Stimulated activated CD4-positive, alpha-beta T cell treated with anti-CD3 and anti-CD28 coated beads, Interleukin-1b, Interleukin-23, amount 100 ng/mL, for 1 hour (primary cell): Measurements from ENCODE around the gene RNF125.
A peak's percentile ranks its signal among the peaks of the same experiment; 100 is the strongest.
"Not testable (repeated sequence)": the region's sequence is repeated elsewhere in the genome, so short reads cannot be mapped to it uniquely, and the experiment has no call there.

ENCODE experiments used
- DNase-seq, 2 donors: peaks; one replicate each; pipeline ENCODE4 v3.0.0-alpha.2; 2020; ENCODE audit warnings: low read depth in 2 of 2

The RNF125 gene

DNA sequence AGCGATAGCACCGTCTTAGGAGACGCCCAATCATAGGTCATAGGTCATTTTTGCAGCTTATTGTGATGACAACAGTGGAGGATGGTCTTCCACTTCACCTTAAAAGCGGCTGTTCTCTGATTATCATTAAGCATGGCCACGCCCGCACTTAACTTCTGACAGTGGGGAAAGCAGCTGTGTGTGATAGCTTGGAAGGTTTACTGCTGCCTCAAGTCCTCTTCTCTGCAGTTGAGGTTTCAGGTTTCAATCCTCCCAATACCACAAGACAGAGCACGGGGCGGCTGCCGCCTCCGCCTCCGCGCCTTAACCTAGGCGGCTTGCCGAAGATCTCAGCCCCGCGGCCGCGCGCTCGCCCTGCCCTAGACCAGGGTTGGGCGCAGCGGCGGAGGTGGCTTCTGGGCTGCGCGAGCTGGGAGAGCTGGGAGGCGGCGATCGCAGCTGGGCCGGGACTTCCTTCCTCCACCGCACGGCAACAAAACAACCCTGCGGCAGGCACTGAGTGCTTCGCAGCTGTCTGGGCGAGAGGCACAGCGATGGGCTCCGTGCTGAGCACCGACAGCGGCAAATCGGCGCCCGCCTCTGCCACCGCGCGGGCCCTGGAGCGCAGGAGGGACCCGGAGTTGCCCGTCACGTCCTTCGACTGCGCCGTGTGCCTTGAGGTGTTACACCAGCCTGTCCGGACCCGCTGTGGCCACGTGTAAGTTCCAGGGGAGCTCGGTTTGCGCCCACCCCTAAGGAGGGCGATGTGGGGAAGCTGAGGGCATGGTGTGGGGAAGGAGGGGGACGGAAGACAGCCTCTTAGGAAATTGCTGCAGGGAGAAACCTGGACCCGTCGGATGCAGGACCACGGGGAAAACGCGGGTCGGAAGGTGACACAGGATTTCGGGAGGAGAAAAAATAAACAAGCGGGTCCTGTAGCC lies at the start of gene RNF125:
Gene RNF125 (plus strand): TSS at position 495 of the 920 bp plus-strand sequence. CDS start 39 bp downstream, at position 534.
- DNase-seq, result peak; percentile 47 to 68

DNA sequence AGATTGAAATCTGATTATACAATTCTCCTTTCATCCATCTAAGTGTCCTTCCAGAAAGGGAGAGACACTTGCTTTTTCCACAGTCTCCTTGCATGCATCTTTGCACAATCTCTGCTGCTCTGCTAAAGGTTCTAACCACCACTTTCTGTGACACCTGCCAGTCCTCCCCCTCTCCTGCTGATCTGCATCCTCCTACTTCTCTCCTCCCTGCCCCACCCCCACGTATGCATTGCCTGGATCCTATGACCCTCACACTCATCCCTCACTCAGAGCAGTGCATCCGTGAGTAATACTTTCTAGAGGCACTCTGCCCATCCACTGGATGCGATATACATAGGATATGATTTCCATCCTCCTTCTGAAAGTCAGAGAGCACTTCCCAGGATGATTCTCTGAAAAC lies 48.0 kb upstream of the RNF125 start:
- DNase-seq, result no peak

DNA sequence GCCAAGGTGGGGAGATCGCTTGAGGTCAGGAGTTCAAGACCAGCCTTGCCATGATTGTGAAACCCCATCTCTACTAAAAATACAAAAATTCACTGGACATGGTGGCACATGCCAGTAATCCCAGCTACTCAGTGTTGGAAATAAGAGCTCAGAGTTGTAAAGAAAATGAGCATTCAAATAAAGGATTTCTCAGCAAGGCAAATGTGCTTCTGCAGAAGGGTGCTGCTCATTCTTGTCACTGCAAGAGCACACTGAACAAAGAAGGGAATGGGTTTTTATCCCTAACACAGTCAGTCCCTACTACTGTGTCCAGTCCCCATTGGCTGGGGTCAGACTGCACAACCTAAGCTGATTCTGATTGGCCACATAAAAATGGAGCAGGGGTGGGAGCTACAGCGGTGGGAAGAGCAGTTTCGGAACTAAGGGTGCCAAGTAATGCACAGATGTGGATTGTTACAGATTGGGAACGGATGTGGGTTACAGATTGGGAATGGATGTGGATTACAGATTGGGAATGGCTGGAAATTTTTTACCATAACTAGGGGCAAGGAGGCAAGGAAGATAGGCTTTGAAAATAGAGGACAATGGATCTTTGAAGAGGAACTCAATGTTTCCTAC lies 44.6 kb upstream of the RNF125 start:
- DNase-seq, result no peak

DNA sequence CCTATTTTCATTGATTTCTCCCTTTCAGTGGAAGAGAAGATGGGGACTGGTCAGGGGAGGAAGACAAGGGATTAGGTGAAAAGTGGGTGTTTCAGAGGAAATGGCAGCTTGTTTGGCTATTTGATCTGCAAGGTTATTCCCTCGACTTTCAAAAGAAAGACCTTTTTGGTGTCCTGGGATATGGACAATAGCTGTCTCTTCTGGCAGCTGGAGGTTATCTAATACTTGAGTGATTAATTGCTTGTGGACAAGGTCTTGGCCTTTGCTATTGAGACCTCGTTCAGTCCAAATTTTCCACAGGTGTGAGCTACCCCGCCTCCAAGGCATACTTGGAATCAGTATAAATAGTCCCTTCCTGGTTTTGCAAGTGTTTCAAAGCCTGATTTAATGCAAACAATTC lies 42.4 kb upstream of the RNF125 start:
- DNase-seq, result no peak

DNA sequence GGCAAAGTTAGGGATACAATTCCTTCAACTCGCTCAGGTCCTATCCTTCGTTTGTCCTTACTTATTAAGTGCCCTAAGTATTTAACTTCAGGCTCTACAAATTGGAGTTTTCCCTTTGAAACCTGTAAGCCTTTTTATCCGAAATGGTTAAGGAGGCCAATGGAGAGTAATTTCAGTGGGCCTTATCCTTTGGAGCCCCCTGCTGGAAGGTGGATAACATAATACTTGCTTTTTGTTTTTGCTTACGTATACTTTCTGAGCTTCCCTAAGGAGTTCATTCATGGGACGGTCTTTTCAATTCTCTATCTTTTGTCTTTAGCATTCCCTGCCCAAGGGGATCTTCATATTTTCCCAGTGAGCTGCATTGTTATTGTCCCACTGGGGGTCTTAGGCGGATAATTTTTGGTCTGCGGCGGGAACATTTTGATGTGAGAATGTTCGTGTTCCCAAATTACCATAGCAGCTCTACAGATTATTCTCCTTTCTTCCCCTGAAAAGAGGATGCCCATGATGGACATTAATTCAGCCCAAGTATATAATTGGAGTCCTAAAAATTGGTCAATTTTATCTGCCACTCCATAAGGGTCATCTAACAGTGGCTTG lies 41.3 kb upstream of the RNF125 start:
- DNase-seq, result peak in 1 of 2 donors; percentile 7

DNA sequence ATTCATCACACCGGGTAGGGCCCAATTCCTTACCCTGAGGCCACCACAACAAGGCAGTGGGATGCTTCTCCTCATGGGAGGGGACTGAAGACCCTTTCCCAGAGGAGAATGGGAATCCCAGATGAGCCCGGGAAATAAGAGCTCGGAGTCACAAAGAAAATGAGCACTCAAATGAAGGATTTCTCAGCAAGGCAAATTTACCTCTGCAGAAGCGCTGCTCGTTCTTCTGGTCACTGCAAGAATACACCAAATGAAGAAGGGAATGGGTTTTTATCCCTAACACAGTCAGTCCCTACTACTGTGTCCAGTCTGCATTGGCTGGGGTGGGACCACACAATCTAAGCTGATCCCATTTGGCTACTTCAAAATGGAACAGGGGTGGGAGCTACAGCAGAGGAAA lies 40.0 kb upstream of the RNF125 start:
- DNase-seq, result no peak

DNA sequence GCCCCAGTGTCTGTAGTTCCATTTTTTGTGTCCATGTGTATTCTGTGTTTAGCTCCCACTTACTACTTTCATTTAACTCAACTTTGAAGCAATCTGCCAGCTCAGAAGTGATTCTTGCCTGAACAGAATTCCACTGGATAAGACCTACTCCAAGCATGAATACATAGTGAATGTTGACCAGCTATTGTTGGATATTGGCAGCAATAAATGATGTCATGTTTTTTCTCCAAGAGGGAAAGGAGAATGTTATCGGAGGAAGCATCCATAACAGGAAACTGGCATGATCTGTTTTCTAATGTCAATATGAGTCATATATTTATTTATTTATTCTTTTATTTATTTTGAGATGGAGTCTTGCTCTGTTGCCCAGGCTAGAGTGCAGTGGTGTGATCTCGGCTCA lies 38.9 kb upstream of the RNF125 start:
- DNase-seq, result no peak

DNA sequence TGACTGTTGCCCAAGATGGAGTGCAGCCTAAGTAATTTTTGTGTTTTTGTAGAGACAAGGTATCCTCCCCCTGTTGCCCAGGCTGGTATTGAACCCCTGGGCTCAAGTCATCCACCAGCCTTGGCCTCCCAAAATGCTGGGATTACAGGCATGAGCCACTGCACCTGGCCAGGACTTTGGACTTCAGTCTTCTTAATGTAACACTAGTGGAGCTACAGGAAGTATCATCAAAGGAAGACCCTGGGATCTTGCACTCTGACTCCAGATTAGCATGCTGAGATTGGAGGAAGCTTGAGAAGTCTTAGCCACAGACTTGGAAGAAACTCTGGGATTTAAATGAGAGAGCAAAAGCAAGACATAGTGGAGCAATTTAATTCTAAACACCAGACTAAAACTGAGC lies 37.8 kb upstream of the RNF125 start:
- DNase-seq, result no peak

DNA sequence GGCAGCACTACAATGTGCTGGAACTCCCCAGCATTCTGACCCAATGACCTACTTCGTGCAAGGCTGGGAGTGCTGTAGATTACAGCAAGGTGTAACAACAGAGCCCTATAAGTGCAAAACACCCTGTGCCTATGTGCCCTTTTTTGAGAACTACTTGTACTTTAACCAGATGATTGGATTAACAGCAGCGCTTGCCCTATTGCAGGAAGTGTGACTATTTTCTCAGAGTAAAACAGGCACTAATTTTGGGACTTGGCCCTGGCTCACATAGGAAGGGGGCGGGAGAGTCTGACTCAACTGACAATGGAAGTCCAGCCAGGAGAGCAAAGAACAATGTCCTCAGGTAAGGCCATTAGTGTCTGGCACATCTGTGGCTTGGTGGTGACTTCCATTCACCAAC lies 35.6 kb upstream of the RNF125 start:
- no peak for DNase-seq

DNA sequence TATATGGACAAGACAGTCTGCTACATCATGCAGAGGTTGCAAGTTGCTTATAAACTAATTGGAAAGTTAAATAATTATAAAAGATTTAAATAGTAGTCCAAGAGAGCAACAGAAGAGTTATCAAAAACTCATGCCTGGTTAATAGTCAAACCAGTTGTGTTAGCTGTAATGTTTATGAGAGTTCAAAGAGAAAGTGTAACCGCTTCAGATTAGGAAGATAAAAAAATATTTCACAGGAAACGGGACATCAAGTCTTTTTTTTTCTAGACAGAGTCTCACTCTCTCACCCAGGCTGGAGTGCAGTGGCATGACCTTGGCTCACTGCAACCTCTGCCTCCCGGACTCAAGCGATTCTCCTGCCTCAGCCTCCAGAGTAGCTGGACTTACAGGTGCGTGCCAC lies 34.6 kb upstream of the RNF125 start:
- DNase-seq, result no peak

DNA sequence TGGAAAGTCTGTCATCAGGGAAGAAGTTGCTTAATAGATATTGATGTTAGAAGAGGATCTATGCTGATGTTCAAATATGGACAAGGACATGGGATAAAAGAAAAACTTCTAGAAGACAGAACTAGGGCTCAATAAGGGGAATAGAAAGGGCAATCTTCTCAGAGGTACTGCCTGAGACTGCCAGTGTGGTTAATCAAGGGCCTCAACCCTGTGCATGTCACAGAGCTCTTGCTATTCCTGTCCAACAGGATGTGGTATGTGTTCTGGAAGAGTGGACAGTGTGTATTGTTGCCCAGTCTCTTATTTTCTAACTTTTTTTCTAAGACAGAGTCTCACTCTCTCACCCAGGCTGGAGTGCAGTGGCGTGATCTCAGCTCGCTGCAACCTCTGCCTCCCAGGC lies 27.8 kb upstream of the RNF125 start:
- no peak for DNase-seq

DNA sequence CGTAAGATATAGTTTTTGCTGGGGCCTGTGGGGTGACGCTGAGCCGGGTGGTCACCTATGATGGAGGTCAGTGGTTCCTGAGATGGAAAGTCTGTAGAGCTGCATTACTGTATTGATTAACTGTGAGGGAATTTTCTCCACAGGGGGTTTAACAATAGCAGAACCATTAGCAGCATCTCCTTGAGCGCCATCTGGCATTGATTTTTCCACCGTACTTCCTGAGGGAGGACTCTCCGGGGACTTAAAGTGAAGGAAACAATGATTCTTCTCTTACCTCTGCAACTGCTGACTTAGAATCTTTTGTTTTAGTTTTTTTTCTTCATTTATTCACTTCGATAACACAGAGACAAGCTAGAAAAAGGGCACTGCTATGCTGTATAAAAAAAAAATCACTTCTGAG lies 22.6 kb upstream of the RNF125 start:
- no peak for DNase-seq

DNA sequence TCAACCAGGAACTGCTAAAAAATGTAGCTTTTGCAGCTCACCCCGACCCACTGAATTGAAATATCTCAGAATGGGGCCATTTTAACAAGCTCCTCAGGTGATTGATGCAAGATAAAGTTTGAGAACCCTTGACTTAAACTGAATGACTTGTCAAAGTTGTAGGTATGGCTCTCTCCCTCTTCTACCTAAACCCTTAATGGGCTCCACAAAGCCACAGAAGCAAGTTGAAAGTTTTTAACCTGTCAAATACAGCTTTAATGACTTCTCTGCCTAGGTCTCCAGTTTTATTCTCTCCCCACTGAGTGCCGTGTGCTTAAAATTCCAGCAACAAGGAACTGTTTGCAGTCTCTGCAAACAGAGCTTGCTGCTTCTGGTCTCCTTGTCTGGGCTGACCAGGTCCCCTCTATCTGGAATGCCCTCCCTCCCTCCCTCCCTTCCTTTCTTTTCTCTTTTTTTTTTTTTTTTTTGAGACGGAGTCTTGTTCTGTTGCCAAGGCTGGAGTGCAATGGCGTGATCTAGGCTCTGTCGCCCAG lies 19.7 kb upstream of the RNF125 start:
- DNase-seq, result no peak

DNA sequence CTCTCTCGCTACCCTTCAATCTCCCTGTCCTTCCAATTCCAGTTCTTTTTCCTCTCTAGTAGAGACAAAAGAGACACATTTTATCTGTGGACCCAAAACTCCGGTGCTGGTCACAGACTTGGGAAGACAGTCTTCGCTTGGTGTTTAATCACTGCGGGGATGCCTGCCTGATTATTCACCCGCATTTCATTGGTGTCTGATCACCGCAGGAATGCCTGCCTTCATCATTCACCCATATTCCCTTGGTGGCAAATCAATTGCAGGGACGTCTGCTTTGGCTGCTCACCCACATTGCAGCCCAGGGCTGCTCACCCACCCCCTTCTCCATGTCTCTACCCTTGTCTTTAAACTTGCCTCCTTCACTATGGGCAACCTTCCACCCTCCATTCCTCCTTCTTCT lies 17.5 kb upstream of the RNF125 start:
- not testable (repeated sequence) for DNase-seq

DNA sequence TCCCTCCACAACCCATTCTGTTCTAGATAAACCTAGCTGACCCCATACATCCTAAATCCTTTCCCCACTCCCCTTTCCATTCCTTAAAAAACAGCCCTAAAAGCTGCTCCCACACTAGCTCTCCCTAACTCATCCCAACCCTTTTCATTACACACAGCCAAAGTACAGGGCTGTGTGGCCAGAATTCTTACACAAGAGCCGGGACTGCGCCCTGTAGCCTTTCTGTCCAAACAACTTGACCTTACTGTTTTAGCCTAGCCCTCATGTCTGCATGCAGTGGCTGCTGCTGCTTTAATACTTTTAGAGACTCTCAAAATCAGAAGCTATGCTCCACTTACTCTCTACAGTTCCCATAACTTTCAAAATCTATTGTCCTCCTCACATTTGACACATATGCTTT lies 14.8 kb upstream of the RNF125 start:
- DNase-seq, result not testable (repeated sequence)

DNA sequence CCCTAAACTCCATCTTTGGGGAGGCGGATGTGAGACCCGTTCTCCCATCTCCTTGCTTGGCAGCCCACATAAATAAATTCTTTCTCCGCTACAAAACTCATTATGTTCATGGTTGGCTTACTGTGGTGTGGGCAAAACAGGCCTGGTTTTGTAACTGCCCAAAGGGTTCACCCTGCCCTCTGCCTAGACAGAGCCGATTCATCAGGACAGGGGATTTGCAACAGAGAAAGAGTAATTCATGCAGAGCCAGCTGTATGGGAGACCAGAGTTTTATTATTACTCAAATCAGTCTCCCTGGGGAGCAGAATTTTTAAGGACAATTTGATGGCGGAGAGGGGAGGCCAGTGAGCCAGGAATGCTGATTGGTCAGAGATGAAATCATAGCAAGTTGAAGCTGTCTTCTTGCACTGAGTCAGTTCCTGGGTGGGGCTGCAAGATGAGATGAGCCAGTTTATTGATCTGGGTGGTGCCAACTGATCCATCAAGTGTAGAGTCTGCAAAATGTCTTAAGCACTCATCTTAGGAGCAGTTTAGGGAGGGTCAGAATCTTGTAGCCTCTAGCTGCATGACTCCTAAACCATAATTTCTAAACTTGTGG lies 8.4 kb upstream of the RNF125 start:
- DNase-seq, result no peak

DNA sequence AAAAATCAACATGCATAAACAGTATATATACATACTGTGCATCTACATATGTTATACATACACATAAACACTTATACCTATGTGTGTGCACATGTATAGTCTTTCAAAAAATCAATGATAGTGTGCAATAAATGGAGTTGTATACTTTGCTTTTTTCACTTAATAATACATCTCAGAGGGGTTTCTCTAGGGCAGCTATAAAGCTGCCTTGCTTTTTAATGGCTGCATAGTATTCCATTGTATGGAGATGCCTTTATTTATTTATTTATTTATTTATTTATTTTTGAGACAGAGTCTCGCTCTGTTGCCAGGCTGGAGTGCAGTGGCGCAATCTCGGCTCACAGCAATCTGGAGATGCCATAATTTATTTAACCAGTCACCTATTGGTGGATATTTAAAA lies 7.4 kb upstream of the RNF125 start:
- no peak for DNase-seq

DNA sequence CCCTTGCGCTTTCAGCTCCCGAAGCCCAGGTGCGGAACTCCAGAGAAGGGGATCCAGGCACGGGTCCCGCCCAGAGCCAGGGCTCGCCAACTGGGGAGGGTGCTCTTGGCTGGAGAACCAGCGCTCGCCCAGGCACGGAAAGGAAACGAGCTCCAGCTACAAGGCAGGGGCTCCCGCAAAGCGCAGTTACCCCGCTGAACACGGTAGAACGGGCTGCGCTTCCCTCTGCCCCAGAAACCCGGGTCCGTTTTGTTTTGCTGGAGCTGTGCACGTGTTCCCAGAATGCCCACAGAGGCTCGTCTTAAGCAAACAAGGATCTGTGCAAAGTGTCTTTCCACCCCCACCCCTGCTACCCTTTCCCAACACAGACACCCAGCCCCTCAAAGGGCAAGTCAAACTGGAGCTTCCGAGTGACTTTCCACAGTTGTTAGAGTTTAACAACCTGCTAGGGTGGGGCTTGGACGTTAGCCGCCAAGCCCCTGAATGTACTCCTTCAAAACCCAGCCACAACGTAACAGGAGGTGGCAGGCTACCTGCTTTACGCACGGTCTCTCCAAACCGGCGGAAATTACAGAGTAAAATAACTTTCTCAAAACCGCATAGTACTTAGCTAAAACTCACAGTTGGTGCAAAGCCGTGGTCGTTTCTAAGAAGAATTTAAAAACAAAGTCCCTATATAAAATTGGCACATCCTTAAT lies 775 bp downstream of the RNF125 start:
- no peak for DNase-seq

DNA sequence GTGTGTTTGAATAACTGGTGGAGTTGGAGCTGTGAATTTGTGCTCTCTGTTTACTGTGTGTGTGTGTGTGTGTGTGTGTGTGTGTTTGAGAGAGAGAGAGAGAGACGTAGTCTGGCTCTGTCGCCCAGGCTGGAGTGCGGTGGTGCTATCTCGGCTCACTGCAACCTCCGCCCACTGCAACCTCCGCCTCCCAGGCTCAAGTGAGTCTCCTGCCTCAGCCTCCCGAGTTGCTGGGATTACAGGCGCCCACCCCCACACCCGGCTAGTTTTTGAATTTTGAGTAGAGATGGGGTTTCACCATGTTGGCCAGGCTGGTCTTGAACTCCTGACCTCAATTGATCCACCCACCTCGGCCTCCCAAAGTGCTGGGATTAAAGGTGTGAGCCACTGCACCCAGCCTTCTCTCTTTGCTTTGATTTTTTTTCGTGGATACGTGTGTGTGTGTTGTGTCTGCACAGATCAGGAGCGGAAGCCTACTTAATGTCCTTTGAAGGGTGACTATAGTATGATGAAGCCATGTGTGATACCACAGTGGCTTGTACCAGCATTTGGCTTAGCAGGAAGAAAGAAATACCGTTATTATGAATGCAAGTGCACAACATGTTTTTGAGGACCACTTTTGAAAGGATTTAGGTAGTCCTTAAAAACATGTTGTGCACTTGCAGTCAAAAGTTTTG lies 1.5 kb downstream of the RNF125 start:
- DNase-seq, result not testable (repeated sequence)

DNA sequence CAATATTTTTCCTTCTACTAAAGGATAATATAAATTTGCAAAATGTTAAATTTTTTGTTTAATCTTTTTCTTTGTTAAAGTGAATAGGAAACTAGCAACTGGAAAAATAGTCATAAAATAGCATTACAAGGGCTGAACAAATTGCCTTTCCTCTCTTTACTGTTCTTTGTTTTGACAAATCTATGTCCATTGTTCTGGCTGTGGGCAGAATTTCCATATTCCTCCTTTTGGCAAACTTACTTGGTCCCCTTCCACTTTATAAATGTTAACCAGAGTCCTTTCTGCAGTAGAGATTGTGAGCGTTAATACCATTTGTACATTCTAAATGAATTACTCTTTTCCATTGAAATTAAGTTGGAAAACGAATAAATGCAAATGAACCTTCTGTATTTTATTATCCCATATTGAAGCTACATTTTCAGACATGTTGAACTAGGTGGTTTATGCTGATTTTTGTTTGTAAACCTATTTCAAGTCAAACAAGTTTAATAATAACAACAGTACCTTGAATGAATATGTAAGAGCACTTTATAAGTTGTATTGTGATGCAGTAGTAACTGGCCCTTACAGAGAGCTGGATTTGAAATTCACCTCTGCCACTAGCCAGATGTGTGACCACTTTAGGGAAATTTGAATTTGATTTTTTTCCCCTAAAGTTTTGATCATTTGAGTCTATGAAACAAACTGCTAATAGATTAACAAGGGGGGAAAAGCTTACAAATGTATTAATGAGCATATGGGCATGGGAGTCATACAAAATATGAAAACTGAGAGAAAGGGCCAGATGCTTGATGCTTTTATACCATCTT lies 3.3 kb downstream of the RNF125 start:
- DNase-seq, result no peak
